Measurements from ENCODE around the gene NKD2. TPM values are rescaled to one million over a fixed set of nuclear protein-coding genes. Genes with fewer than 3 reads are reported as not detected.

The NKD2 gene
- total RNA-seq, 1 experiment from 2014 or later: 12.3 TPM

- POLR2A ChIA-PET: no interaction called here
- ATAC-seq: peak; percentile 88
- BruUV-seq (replicated peaks): no TSS peak
- Histone ChIP-seq H3K4me3 (ENCODE audit: low read depth in 2 of 2, low read length in 2 of 2) (no peak overlapping the region), H3K27me3 (ENCODE audit: control insufficient read depth, insufficient read depth, low read length) (no peaks in the 10 kb centered on the region), H3K9me3 (ENCODE audit: control insufficient read depth, insufficient read depth, low read depth, low read length) (peaks cover 11% of the 10 kb centered on the region; the same call in 1 of the 2 replicates), H3K27ac (ENCODE audit: low read length) (no peak overlapping the region), H3K4me1 (ENCODE audit: control insufficient read depth, insufficient read depth, low read length) (no peaks in the 10 kb centered on the region), H3K36me3 (ENCODE audit: control insufficient read depth, insufficient read depth, low read length) (no peaks in the 10 kb centered on the region)
- CTCF ChIA-PET: interaction anchor here (0.6 to 1.2 kb wide), 2 partner anchors 35 to 48 kb away, joined by 4 to 5 read pairs; no protein-coding TSS in a partner anchor
- in situ Hi-C loops (cut with HindIII; ENCODE audit: low pct_unique_long_range_greater_than_20kb, low sequenced_read_pairs): no loop called here
- peak; percentile 80 for TF ChIP-seq CTCF (IDR thresholded peaks at IDR 0.05)
- TF ChIP-seq POLR2AphosphoS5 (IDR thresholded peaks at IDR 0.05; ENCODE audit: low read depth, low read length): no peak
- intact Hi-C loops (cut with micrococcal nuclease; ENCODE audit: unreplicated experiment): no loop called here
- no peak for DNase-seq (ENCODE audit: low read depth, low spot score)
Observed at GRCh38 chr5:982377-983237, 26.0 kb upstream of the NKD2 start.

DNA sequence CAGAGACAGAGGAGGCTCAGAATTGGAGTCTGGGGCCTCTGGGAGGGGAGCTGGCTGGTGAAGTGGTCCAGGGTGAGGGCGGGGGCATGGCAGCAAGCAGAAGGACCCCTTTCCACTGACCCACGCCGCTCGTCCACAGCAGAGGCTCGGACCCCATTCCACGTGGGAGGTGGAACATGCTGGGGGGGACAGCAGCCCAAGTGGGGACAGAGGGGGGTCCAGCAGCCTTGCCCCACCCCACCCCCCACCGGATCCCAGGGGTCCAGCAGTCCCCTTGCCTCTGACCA lies 25.4 kb upstream of the NKD2 start:
- intact Hi-C loops (cut with micrococcal nuclease; ENCODE audit: unreplicated experiment) (no loop called here), in situ Hi-C loops (cut with HindIII; ENCODE audit: low pct_unique_long_range_greater_than_20kb, low sequenced_read_pairs) (no loop called here)
- Histone ChIP-seq H3K36me3 (ENCODE audit: control insufficient read depth, insufficient read depth, low read length) (no peaks in the 10 kb centered on the region), H3K27ac (ENCODE audit: low read length) (no peak overlapping the region), H3K9me3 (ENCODE audit: control insufficient read depth, insufficient read depth, low read depth, low read length) (peaks cover 11% of the 10 kb centered on the region; the same call in 1 of the 2 replicates), H3K4me1 (ENCODE audit: control insufficient read depth, insufficient read depth, low read length) (no peaks in the 10 kb centered on the region), H3K4me3 (ENCODE audit: low read depth in 2 of 2, low read length in 2 of 2) (no peak overlapping the region), H3K27me3 (ENCODE audit: control insufficient read depth, insufficient read depth, low read length) (no peaks in the 10 kb centered on the region)
- TF ChIP-seq REST (IDR thresholded peaks at IDR 0.05; ENCODE audit: insufficient read depth in 1 of 2, low read depth in 2 of 2, low read length in 1 of 2) (no peak), POLR2AphosphoS5 (IDR thresholded peaks at IDR 0.05; ENCODE audit: low read depth, low read length) (no peak), CTCF (IDR thresholded peaks at IDR 0.05) (no peak), TCF7L2 (IDR thresholded peaks at IDR 0.05; ENCODE audit: low read depth, low read length) (no peak), SIN3A (IDR thresholded peaks at IDR 0.05; ENCODE audit: borderline replicate concordance, insufficient read depth, low read depth, low read length) (no peak)
- ATAC-seq (no peak), DNase-seq (ENCODE audit: low read depth, low spot score) (no peak)
- BruUV-seq (replicated peaks): no TSS peak
- ChIA-PET CTCF (no interaction called here), POLR2A (no interaction called here)

Data from Panc1 (cell line).